Measurements from ENCODE around the gene ING2.
"Not testable (repeated sequence)": the region's sequence is repeated elsewhere in the genome, so short reads cannot be mapped to it uniquely, and the experiment has no call there.

ING2 gene

DNA sequence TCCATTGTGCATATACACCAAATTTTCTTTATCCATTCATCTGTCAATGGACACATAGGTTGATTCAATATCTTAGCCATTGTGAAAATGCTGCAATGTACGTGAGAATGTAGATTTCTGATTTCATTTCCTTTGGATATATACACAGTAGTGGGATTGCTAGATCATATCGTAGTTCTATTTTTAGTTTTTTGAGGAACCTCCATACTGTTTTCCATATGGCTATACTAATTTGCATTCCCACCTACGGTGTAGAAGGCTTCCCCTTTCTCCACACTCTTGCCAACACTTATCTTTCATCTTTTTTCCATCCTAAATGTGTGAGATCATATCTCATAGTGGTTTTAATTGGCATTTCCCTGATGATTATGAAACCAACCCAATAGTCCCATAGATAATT is 43.4 kb downstream of the ING2 start:
- no peak for DNase-seq (ENCODE audit: low read depth in 2 of 2)

DNA sequence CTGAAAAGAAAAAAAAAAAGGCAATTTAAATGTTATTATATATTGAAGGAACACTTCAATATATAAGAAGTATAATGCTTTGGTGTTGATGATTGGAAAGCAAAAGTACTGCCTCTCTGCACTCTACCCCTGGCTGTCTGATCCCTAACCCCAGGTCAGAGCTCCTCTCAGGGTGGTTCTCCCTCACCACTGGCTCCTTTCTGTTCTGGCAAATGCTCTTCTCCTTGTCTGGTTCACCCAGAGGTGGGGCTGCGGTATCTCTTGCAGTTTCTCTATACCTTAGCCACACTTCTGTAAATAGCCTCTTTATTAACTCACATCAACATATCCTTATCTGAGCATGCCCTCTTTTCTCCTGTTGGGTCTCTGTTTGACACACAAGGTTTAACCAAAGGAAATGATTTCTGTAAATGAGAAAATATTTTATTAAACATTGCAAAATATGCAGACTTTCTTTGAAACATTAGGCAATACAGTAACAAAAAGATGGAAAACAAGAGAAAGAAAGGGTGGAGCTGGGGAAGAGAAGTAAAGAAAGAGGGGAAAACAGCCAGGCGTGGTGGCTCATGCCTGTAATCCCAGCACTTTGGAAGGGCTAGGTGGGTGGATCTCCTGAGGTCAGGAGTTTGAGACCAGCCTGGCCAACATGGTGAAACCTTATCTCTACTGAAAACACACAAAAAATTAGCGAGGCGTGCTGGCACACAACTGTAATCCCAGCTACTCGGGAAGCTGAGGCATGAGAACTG is 45.7 kb downstream of the ING2 start:
- no peak for DNase-seq (ENCODE audit: low read depth in 2 of 2)

DNA sequence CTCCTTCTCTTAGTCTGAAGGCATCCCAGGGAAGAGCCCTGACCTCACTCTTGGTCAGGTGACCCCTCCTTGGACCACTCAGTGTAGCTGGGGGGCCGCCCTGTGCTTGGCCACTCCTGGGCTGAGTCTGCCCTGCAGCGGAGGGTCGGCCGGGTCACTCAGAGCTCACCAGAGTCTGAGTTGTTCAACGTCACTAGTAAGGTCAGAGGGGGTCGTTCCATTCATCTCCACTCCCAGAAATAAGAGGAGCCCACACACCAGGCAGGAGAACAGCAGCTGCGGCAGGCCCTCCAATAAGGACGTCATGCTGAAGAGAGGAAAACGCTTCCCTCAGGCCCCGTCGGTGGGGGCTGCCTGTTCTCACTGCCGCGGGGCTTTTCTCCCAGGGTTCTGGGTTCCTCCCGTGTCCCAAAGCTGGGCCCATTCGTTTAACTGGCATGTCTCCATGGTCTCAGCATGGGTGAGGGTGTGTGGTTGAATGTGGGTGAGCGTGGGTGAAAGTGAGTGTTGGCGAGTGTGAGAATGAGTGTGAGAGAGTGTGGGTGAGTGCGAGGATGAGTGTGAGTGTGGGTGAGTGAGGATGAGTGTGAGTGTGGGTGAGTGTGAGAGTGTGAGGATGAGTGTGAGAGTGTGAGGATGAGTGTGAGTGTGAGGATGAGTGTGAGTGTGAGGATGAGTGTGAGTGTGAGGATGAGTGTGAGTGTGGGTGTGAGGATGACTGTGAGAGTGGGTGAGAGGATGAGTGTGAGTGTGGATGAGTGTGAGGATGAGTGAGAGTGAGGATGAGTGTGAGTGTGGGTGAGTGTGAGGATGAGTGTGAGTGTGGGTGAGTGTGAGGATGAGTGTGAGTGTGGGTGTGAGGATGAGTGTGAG is 47.7 kb downstream of the ING2 start:
- no peak for DNase-seq (ENCODE audit: low read depth in 2 of 2)

DNA sequence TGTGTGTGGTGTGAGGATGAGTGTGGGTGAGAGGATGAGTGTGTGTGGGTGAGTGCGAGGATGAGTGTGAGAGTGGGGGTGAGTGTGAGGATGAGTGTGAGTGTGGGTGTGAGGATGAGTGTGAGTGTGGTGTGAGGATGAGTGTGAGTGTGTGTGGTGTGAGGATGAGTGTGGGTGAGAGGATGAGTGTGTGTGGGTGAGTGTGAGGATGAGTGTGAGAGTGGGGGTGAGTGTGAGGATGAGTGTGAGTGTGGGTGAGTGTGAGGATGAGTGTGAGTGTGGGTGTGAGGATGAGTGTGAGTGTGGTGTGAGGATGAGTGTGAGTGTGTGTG is 48.3 kb downstream of the ING2 start:
- DNase-seq (ENCODE audit: low read depth in 2 of 2), result not testable (repeated sequence)

DNA sequence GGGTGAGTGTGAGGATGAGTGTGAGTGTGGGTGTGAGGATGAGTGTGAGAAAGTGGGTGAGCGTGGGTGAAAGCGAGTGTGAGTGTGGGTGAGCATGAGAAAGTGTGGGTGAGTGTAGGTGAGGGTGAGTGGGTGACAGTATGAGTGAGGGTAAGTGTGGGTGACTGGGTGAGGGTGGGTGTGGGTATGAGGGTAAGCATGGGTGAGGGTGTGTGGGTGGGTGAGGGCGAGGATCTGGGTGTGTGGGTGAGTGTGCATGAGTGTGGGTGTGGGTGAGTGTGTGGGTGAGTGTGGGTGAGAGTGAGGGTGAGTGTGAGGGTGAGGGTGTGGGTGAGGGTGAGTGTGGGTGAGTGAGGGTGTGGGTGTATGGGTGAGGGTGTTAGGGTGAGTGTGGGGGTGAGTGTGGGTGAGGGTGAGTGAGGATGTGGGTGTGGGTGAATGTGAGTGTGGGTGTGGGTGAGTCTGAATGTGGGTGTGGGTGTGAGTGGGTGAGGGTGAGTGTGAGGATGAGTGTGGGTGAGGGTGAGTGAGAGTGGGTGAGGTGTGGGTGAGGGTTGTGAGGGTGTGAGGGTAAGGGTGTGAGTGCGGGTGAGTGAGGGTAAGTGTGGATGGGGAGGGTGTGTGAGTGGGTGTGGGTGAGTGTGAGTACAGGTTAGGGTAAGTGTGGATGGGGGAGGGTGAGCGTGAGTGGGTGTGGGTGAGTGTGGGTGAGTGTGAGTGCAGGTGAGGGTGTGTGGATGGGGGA is 48.9 kb downstream of the ING2 start:
- no peak for DNase-seq (ENCODE audit: low read depth in 2 of 2)

DNA sequence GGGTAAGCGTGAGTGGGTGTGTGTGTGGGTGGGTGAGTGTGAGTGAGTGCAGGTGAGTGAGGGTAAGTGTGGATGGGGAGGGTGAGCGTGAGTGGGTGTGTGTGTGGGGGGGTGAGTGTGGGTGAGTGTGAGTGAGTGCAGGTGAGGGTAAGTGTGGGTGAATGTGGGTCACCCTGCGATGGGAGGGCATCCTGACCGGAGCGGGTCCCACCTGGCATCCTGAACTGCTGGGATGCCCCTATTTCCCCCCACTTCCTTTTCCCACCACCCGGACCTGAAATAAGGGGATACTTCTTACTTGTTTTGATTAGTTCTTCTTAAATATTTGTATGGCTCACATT is 49.5 kb downstream of the ING2 start:
- DNase-seq (ENCODE audit: low read depth in 2 of 2), result no peak

DNA sequence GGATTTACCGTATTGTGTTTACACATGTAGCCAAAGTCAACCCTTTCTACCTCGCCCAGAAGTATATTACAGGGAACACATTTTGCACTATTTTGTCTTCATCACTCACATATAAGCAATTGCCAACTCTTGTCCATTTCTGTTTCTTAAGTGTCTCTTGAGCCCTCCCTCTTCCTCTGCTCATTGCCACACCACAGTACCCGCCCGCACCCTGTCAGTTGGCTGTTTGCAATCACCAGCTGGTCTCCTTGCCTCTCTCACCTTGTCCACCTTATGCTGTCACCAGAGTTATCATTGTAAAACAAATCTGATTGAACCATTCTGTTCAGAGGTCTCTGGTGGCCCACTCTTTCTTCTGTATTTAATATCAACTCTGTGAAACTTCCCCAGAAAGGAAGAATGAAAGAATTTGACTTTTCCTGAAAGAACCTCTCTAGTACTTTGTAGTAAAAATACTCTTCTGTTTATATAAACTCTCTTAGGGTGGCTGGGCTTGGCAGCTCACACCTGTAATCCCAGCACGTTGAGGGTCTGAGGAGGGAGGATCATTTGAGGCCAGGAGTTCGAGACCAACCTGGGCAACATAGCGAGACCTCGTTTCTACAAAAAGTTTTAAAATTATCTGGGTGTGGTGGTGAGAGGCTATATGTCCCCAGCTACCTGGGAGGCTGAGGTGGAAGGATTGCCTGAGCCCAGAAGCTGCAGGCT is 50.2 kb downstream of the ING2 start:
- no peak for DNase-seq (ENCODE audit: low read depth in 2 of 2)

DNA sequence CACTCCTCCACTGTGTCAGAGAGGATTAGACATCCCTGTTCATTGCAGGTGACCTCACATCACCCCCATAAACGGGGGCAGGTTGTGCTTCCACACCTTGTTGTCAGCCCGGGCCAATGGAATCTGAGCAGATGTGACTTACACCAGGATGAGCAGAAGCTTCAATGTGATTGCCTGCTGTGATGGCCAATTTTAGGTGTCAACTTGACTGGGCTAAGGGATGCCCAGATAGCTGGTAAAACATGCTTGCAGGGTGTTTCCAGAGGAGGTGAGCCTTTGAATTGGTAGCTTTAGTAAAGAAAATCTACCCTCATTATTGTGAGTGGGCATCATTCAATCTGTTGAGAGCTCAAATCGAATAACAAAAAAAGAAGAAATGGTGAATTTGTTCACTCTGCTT is 52.1 kb downstream of the ING2 start:
- DNase-seq (ENCODE audit: low read depth in 2 of 2), result no peak

DNA sequence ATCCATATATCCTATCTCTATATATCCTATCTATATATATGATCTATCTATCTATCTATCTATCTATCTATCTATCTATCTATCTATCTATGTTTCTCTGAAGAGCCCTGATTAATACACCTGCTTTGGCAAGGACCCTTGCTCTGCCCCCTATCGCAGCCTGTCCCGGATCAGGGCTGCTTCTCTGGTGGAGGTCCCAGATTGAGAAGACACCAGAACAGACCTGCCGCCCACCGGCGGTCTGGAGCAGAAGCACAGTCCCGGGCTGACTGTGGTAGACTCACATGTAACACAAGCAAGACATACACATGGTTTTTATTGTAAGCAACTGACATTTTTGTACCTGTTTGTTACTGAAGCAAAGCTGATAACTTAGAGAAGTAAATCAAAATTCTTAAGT is 52.8 kb downstream of the ING2 start:
- DNase-seq (ENCODE audit: low read depth in 2 of 2), result no peak

DNA sequence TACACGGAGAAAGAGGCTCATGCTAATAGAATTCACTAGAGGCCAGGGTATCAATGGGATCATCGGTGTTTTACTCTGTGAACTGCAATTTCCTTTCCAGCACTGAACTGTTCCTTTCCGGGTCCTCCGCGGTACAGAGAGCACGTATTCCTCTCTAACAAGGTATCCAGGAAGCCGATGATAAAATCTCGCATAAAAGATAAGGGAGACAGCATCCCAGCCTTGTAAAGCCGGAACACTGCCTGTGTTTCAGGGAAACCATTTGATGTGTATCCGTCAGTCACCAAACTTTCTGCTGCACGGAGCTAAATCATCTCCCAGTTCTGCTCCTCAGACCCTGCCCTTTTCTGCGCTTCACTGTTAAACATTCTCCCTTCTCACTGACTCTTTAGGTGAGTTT is 54.0 kb downstream of the ING2 start:
- no peak for DNase-seq (ENCODE audit: low read depth in 2 of 2)

DNA sequence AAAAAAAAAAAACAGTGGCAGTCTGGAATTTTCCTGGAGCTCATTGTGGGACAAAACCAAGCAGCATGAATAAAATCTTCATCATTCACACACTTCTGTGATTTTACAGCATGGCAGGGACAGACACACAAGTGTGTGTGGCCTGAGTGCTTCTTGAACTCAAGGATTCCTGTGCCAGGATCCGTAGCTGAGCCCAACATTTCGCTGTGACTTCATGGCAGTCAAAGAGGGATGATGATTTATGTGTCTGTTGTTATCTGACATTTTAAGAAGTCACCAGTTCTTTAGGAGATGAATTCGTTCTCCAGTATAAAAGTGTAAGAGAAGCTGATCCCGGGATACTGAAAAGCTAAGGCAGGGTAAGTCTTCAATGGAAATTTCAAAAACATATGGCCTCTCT is 57.0 kb downstream of the ING2 start:
- no peak for DNase-seq (ENCODE audit: low read depth in 2 of 2)

Measured in stimulated activated CD8-positive, alpha-beta memory T cell treated with anti-CD3 and anti-CD28 coated beads, Interleukin-15, amount 100 ng/mL, for 48 hours (primary cell).